HepG2 (cell line): ENCODE results near the gene SLC2A6. TPM values are rescaled to one million over a fixed set of nuclear protein-coding genes. Genes with fewer than 3 reads are reported as not detected.

ENCODE experiments used
- ASH2L ChIP-seq: fragments of 300-600, 200-600 bp; sonication (generic); IDR thresholded peaks from 2 replicates; pipeline ENCODE4 v1.7.0; 2017; ENCODE audit warnings: low read depth, mild to moderate bottlenecking, moderate library complexity, mixed read lengths, low read length; ENCODE audit not compliant: insufficient read length
- KLF6 ChIP-seq: IDR thresholded peaks from 2 replicates; pipeline ENCODE4 v1.8.0; 2016; ENCODE audit warnings: missing biosample characterization, missing genetic modification reagents
- NR3C1 ChIP-seq: sonication (generic); formaldehyde crosslinking; IDR thresholded peaks from 2 replicates; pipeline ENCODE4 v1.4.0; 2020; ENCODE audit warnings: missing genetic modification reagents
- PAX8 ChIP-seq: sonication (generic); formaldehyde crosslinking; IDR thresholded peaks from 2 replicates; pipeline ENCODE4 v1.8.0; 2022; ENCODE audit warnings: mild to moderate bottlenecking, missing genetic modification reagents, borderline replicate concordance
- SRSF9 ChIP-seq: fragments of 200-400 bp; formaldehyde crosslinking; IDR thresholded peaks from 2 replicates; pipeline ENCODE4 v1.6.1; 2018; ENCODE audit warnings: borderline replicate concordance, mild to moderate bottlenecking, low read depth, low read length; ENCODE audit not compliant: insufficient read depth, poor library complexity, severe bottlenecking
- ZBTB39 ChIP-seq: sonication (generic); formaldehyde crosslinking; IDR thresholded peaks from 2 replicates; pipeline ENCODE4 v1.5.0; 2020; ENCODE audit warnings: missing genetic modification reagents
- ZHX1 ChIP-seq: sonication (generic); formaldehyde crosslinking; IDR thresholded peaks from 2 replicates; pipeline ENCODE4 v1.8.1; 2022; ENCODE audit warnings: low read depth, mild to moderate bottlenecking, missing genetic modification reagents
- ZNF382 ChIP-seq: sonication (generic); formaldehyde crosslinking; IDR thresholded peaks from 2 replicates; pipeline ENCODE4 v1.5.0; 2020; ENCODE audit warnings: missing genetic modification reagents, mild to moderate bottlenecking, borderline replicate concordance
- ZNF496 ChIP-seq: sonication (generic); formaldehyde crosslinking; IDR thresholded peaks from 2 replicates; pipeline ENCODE4 v1.8.1; 2023; ENCODE audit warnings: mild to moderate bottlenecking, moderate library complexity, missing genetic modification reagents; ENCODE audit not compliant: insufficient replicate concordance
- ZXDC ChIP-seq: sonication (generic); formaldehyde crosslinking; IDR thresholded peaks from 2 replicates; pipeline ENCODE4 v1.5.0; 2020; ENCODE audit warnings: mild to moderate bottlenecking, missing genetic modification reagents
- polyA plus RNA-seq, 8 experiments: library from polyadenylated mRNA; depleted of rRNA in 3 of 8; stranded (reverse) in 7 of 8; unstranded in 1 of 8; fragments of >200 nt; fragmentation: Illumina TruSeq in 4 of 8; extraction: Trizol in 4 of 8; gene quantifications; 2 replicates each; pipeline versions ENCODE4 v1.2.1 to v1.2.3, GENCODE V29; 2011 to 2016; ENCODE audit warnings: low read depth in 4 of 8, missing spikeins in 1 of 8, mixed read lengths in 1 of 8; ENCODE audit not compliant: insufficient read depth in 1 of 8
- total RNA-seq, 5 experiments: library from RNA; depleted of rRNA; stranded (reverse); fragments of >200 nt; fragmentation: Illumina TruSeq; extraction: Trizol; gene quantifications; 2 replicates each; pipeline ENCODE4 v1.2.3, GENCODE V29; 2016; ENCODE audit warnings: low read depth in 1 of 5
- TF ChIP-seq, protein P1 (sequence below): sonication (generic); formaldehyde crosslinking; IDR thresholded peaks from 2 replicates; pipeline ENCODE4 v1.4.0; 2020; ENCODE audit warnings: missing genetic modification reagents
- TF ChIP-seq, protein P2 (sequence below): sonication (generic); formaldehyde crosslinking; IDR thresholded peaks from 2 replicates; pipeline ENCODE4 v1.5.1; 2020; ENCODE audit warnings: missing genetic modification reagents, mild to moderate bottlenecking, borderline replicate concordance
- TF ChIP-seq, protein P3 (sequence below): sonication (generic); formaldehyde crosslinking; IDR thresholded peaks from 2 replicates; pipeline ENCODE4 v1.4.0; 2020; ENCODE audit warnings: mild to moderate bottlenecking, missing genetic modification reagents

SLC2A6 gene
- total and polyA plus RNA-seq, 2 of the 13 experiments (the other 11 are each of a cell fraction or from before 2014, with no cell fraction given), result 4.1 to 15.0 TPM

GRCh38 chr9:133478851-133479711, at the start of gene SLC2A6 (continued):
- no peak for TF ChIP-seq ZXDC (CRISPR knock-in tag)
- TF ChIP-seq NR3C1 (CRISPR knock-in tag), result no peak
- no peak for TF ChIP-seq ZNF496
- no peak for TF ChIP-seq ZNF382
- TF ChIP-seq SRSF9, result no peak
- TF ChIP-seq, protein P1, sequence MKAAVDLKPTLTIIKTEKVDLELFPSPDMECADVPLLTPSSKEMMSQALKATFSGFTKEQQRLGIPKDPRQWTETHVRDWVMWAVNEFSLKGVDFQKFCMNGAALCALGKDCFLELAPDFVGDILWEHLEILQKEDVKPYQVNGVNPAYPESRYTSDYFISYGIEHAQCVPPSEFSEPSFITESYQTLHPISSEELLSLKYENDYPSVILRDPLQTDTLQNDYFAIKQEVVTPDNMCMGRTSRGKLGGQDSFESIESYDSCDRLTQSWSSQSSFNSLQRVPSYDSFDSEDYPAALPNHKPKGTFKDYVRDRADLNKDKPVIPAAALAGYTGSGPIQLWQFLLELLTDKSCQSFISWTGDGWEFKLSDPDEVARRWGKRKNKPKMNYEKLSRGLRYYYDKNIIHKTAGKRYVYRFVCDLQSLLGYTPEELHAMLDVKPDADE (CRISPR knock-in tag), result no peak
- no peak for TF ChIP-seq ZBTB39 (CRISPR knock-in tag)
- TF ChIP-seq ASH2L, result peak; percentile 26
- TF ChIP-seq, protein P2, sequence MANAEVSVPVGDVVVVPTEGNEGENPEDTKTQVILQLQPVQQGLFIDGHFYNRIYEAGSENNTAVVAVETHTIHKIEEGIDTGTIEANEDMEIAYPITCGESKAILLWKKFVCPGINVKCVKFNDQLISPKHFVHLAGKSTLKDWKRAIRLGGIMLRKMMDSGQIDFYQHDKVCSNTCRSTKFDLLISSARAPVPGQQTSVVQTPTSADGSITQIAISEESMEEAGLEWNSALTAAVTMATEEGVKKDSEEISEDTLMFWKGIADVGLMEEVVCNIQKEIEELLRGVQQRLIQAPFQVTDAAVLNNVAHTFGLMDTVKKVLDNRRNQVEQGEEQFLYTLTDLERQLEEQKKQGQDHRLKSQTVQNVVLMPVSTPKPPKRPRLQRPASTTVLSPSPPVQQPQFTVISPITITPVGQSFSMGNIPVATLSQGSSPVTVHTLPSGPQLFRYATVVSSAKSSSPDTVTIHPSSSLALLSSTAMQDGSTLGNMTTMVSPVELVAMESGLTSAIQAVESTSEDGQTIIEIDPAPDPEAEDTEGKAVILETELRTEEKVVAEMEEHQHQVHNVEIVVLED, result peak; percentile 16; the same call in 1 of the 2 replicates
- TF ChIP-seq KLF6 (CRISPR knock-in tag), result no peak
- TF ChIP-seq, protein P3, sequence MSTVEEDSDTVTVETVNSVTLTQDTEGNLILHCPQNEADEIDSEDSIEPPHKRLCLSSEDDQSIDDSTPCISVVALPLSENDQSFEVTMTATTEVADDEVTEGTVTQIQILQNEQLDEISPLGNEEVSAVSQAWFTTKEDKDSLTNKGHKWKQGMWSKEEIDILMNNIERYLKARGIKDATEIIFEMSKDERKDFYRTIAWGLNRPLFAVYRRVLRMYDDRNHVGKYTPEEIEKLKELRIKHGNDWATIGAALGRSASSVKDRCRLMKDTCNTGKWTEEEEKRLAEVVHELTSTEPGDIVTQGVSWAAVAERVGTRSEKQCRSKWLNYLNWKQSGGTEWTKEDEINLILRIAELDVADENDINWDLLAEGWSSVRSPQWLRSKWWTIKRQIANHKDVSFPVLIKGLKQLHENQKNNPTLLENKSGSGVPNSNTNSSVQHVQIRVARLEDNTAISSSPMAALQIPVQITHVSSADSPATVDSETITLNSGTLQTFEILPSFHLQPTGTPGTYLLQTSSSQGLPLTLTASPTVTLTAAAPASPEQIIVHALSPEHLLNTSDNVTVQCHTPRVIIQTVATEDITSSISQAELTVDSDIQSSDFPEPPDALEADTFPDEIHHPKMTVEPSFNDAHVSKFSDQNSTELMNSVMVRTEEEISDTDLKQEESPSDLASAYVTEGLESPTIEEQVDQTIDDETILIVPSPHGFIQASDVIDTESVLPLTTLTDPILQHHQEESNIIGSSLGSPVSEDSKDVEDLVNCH, result no peak
- no peak for TF ChIP-seq PAX8 (CRISPR knock-in tag)
- TF ChIP-seq ZHX1 (CRISPR knock-in tag), result no peak
